ENCODE measurements around the gene GCLC. TPM values are rescaled to one million over a fixed set of nuclear protein-coding genes. Genes with fewer than 3 reads are reported as not detected.

Gene GCLC
- total and polyA plus RNA-seq, 10 of the 15 experiments (the other 5 are each of a cell fraction or from before 2014, with no cell fraction given), result 6.5 to 23.6 (median 12.5) TPM

GRCh38 chr6:53499094-53499493 lies 45.8 kb downstream of the GCLC start:
- H4K20me1 ChIP-seq (ENCODE audit: control insufficient read depth, insufficient read depth), result no peaks in the 10 kb centered on the region
- no peaks in the 10 kb centered on the region for H3K27me3 ChIP-seq (replicated peaks in 1 of 2; ENCODE audit: control insufficient read depth in 2 of 2, insufficient read depth in 2 of 2, low read length in 1 of 2)
- ChIA-PET CTCF (interaction anchor here (9.6 kb wide), 1 partner anchor 226 kb away, joined by 261 read pairs; no protein-coding TSS in a partner anchor), RAD21 (ENCODE audit: unreplicated experiment) (no interaction called here), POLR2A (no interaction called here), SMC1A (ENCODE audit: uncharacterized antibody, unreplicated experiment) (no interaction called here)
- BruUV-seq (replicated peaks), result no TSS peak
- no peak overlapping the region for H2AFZ ChIP-seq (ENCODE audit: control insufficient read depth, low read depth, low read length)
- no peak overlapping the region for H3K27ac ChIP-seq (ENCODE audit: control insufficient read depth, insufficient read depth)
- H3K36me3 ChIP-seq (ENCODE audit: control insufficient read depth in 2 of 2, insufficient read depth in 2 of 2, low read length in 1 of 2), result no peaks in the 10 kb centered on the region; a peak in 3 of 4 replicates
- H3K4me2 ChIP-seq (ENCODE audit: control insufficient read depth, insufficient read depth), result no peak overlapping the region
- no peaks in the 10 kb centered on the region for H3K9me3 ChIP-seq (replicated peaks; ENCODE audit: control insufficient read depth, insufficient read depth, low read length)
- TF ChIP-seq, protein P1, sequence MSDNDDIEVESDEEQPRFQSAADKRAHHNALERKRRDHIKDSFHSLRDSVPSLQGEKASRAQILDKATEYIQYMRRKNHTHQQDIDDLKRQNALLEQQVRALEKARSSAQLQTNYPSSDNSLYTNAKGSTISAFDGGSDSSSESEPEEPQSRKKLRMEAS (IDR thresholded peaks at IDR 0.05; ENCODE audit: low read depth, low read length), result no peak
- TF ChIP-seq YY1 (IDR thresholded peaks at IDR 0.05; ENCODE audit: low read depth, low read length) (no peak), SPI1 (IDR thresholded peaks at IDR 0.05; ENCODE audit: borderline replicate concordance, insufficient read depth, low read depth, low read length) (no peak), ZNF384 (IDR thresholded peaks at IDR 0.05; ENCODE audit: borderline replicate concordance, low read depth, low read length) (no peak), PML (IDR thresholded peaks at IDR 0.05; ENCODE audit: low read length) (no peak), HDAC2 (IDR thresholded peaks at IDR 0.05) (no peak), ETV6 (conservative IDR thresholded peaks at IDR 0.05 in 1 of 2, IDR thresholded peaks at IDR 0.05 in 1 of 2; ENCODE audit: borderline replicate concordance in 1 of 2, low read depth in 1 of 2) (no peak), HDGF (IDR thresholded peaks at IDR 0.05) (no peak)
- H3K4me1 ChIP-seq (ENCODE audit: control insufficient read depth, insufficient read depth, low read length), result no peaks in the 10 kb centered on the region
- no peak for DNase-seq (ENCODE audit: low read depth, low spot score)
- in situ Hi-C loops (cut with MboI) (no loop called here), intact Hi-C loops (cut with micrococcal nuclease; ENCODE audit: unreplicated experiment) (no loop called here)
- H3K4me3 ChIP-seq, result no peak overlapping the region
- ATAC-seq, result no peak
- no peak for FAIRE-seq
- no peaks in the 10 kb centered on the region for H3K79me2 ChIP-seq (ENCODE audit: control insufficient read depth, insufficient read depth, low read length)
- H3K9ac ChIP-seq (ENCODE audit: control insufficient read depth, insufficient read depth, low read length), result no peak overlapping the region
- WGBS (ENCODE audit: insufficient coverage, insufficient replicate concordance, low lambda C conversion rate, missing lambda C conversion rate), result 97% methylated on average over 3 of the region's 3 CpGs

GRCh38 chr6:53498649-53499048 lies 46.3 kb downstream of the GCLC start:
- H3K79me2 ChIP-seq (ENCODE audit: control insufficient read depth, insufficient read depth, low read length), result no peaks in the 10 kb centered on the region
- H3K9me3 ChIP-seq (replicated peaks; ENCODE audit: control insufficient read depth, insufficient read depth, low read length), result no peaks in the 10 kb centered on the region
- SMC1A ChIA-PET (ENCODE audit: uncharacterized antibody, unreplicated experiment), result interaction anchor here (3.5 kb wide), 1 partner anchor 152 kb away, joined by 23 read pairs; no protein-coding TSS in a partner anchor
- H3K36me3 ChIP-seq (ENCODE audit: control insufficient read depth in 2 of 2, insufficient read depth in 2 of 2, low read length in 1 of 2), result no peaks in the 10 kb centered on the region; a peak in 3 of 4 replicates
- H2AFZ ChIP-seq (ENCODE audit: control insufficient read depth, low read depth, low read length), result no peak overlapping the region
- FAIRE-seq, result no peak
- intact Hi-C loops (cut with micrococcal nuclease; ENCODE audit: unreplicated experiment), result no loop called here
- H3K27ac ChIP-seq (ENCODE audit: control insufficient read depth, insufficient read depth), result no peak overlapping the region
- no peak overlapping the region for H3K4me3 ChIP-seq
- WGBS (ENCODE audit: insufficient coverage, insufficient replicate concordance, low lambda C conversion rate, missing lambda C conversion rate), result 94% methylated on average over 6 of the region's 6 CpGs
- CTCF ChIA-PET, result interaction anchor here (9.6 kb wide), 1 partner anchor 226 kb away, joined by 261 read pairs; no protein-coding TSS in a partner anchor
- RAD21 ChIA-PET (ENCODE audit: unreplicated experiment), result interaction anchor here (1.1 kb wide), 1 partner anchor 327 kb away, joined by 3 read pairs; no protein-coding TSS in a partner anchor
- POLR2A ChIA-PET, result no interaction called here
- H3K9ac ChIP-seq (ENCODE audit: control insufficient read depth, insufficient read depth, low read length), result no peak overlapping the region
- BruUV-seq (replicated peaks), result no TSS peak
- H3K4me2 ChIP-seq (ENCODE audit: control insufficient read depth, insufficient read depth), result no peak overlapping the region
- no peak for DNase-seq (ENCODE audit: low read depth, low spot score)
- in situ Hi-C loops (cut with MboI), result no loop called here
- no peaks in the 10 kb centered on the region for H3K4me1 ChIP-seq (ENCODE audit: control insufficient read depth, insufficient read depth, low read length)
- no peaks in the 10 kb centered on the region for H3K27me3 ChIP-seq (replicated peaks in 1 of 2; ENCODE audit: control insufficient read depth in 2 of 2, insufficient read depth in 2 of 2, low read length in 1 of 2)
- no peak for ATAC-seq
- H4K20me1 ChIP-seq (ENCODE audit: control insufficient read depth, insufficient read depth), result no peaks in the 10 kb centered on the region
- TF ChIP-seq, protein P1 (IDR thresholded peaks at IDR 0.05; ENCODE audit: low read depth, low read length), result no peak
- no peak for TF ChIP-seq IRF4 (IDR thresholded peaks at IDR 0.05; ENCODE audit: low read depth, low read length)
- TF ChIP-seq ATF3 (IDR thresholded peaks at IDR 0.05; ENCODE audit: borderline replicate concordance, extremely low read depth, low read depth, low read length), result no peak
- no peak for TF ChIP-seq MYB (IDR thresholded peaks at IDR 0.05; ENCODE audit: borderline replicate concordance, low read depth, low read length)
- TF ChIP-seq TCF12 (IDR thresholded peaks at IDR 0.05; ENCODE audit: low read depth, low read length), result no peak
- no peak for TF ChIP-seq PBX3 (IDR thresholded peaks at IDR 0.05; ENCODE audit: insufficient replicate concordance, low read depth, low read length)
- no peak for TF ChIP-seq SMAD1 (IDR thresholded peaks at IDR 0.05; ENCODE audit: low read depth, partially characterized antibody)

All from GM12878 (cell line).